ENCODE data around the gene CLDN11. TPM values are rescaled to one million over a fixed set of nuclear protein-coding genes. Genes with fewer than 3 reads are reported as not detected.

CLDN11 gene
- total and polyA plus RNA-seq, 10 of the 15 experiments (the other 5 are each of a cell fraction or from before 2014, with no cell fraction given), result 0.15 TPM; not detected in 9

DNA sequence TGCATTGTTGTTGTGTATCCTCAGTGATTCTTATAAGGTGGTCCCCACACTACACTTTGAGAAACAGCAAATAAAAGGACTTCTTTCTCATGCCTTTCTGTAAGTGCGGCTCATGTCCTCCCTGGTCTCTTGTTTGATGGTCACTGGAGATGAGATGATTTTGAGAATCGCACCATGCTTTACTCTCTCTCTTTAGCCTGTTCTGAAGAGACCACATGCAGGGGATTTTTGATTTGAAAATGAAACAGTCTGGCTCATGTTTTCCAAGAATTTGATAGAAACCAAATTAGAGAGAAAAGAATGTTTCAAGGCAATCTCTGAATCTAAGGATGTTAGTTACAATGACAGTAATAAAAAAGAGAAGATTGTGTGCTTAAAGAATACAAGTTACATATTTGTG, 18.0 kb downstream of the CLDN11 start (continued):
- TF ChIP-seq, protein P1, sequence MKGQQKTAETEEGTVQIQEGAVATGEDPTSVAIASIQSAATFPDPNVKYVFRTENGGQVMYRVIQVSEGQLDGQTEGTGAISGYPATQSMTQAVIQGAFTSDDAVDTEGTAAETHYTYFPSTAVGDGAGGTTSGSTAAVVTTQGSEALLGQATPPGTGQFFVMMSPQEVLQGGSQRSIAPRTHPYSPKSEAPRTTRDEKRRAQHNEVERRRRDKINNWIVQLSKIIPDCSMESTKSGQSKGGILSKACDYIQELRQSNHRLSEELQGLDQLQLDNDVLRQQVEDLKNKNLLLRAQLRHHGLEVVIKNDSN (IDR thresholded peaks at IDR 0.05; ENCODE audit: borderline replicate concordance, extremely low read length, insufficient read depth, low read depth, low read length), result no peak
- TF ChIP-seq NFYB (IDR thresholded peaks at IDR 0.05; ENCODE audit: insufficient read depth, low read depth, low read length) (no peak), SREBF1 (IDR thresholded peaks at IDR 0.05; ENCODE audit: low read length) (no peak)

DNA sequence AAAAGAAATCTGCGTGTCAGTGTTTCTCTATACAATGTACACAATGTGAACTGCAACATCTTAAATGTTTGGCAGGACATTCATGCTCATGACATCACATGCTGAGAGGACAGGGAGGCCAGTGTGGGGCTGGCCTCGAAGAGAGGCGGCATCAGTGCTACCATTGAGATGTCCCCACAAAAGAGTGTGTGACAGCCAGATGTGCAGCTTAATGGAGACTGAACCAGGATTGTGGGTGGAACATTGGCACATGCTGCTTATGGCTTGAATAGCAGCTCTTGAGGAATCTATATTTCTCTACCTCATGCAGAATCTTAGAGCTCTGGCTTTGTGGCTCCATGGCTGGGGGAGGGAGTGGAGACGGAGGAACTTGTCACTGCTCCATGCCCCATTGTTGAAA, 18.5 kb downstream of the CLDN11 start:
- RAD21 ChIA-PET (ENCODE audit: unreplicated experiment), result no interaction called here
- H3K4me3 ChIP-seq, result no peak overlapping the region
- BruUV-seq (replicated peaks), result no TSS peak
- H3K27me3 ChIP-seq (replicated peaks in 1 of 2; ENCODE audit: control insufficient read depth in 2 of 2, insufficient read depth in 2 of 2, low read length in 1 of 2), result peaks cover 0 to 3% of the 10 kb centered on the region in 2 experiments
- H3K4me1 ChIP-seq (ENCODE audit: control insufficient read depth, insufficient read depth, low read length), result no peaks in the 10 kb centered on the region
- in situ Hi-C loops (cut with MboI) (no loop called here), intact Hi-C loops (cut with micrococcal nuclease; ENCODE audit: unreplicated experiment) (no loop called here)
- no peak overlapping the region for H3K9ac ChIP-seq (ENCODE audit: control insufficient read depth, insufficient read depth, low read length)
- H4K20me1 ChIP-seq (ENCODE audit: control insufficient read depth, insufficient read depth), result no peaks in the 10 kb centered on the region
- no peaks in the 10 kb centered on the region for H3K79me2 ChIP-seq (ENCODE audit: control insufficient read depth, insufficient read depth, low read length)
- H3K9me3 ChIP-seq (replicated peaks; ENCODE audit: control insufficient read depth, insufficient read depth, low read length), result no peaks in the 10 kb centered on the region
- H3K27ac ChIP-seq (ENCODE audit: control insufficient read depth, insufficient read depth), result no peak overlapping the region
- no peak for FAIRE-seq
- CTCF ChIA-PET, result no interaction called here
- no peak for DNase-seq (ENCODE audit: low read depth, low spot score)
- ATAC-seq, result no peak
- POLR2A ChIA-PET, result no interaction called here
- no peak overlapping the region for H3K4me2 ChIP-seq (ENCODE audit: control insufficient read depth, insufficient read depth)
- H3K36me3 ChIP-seq (ENCODE audit: control insufficient read depth in 2 of 2, insufficient read depth in 2 of 2, low read length in 1 of 2), result no peaks in the 10 kb centered on the region
- SMC1A ChIA-PET (ENCODE audit: uncharacterized antibody, unreplicated experiment), result no interaction called here
- WGBS (ENCODE audit: insufficient coverage, insufficient replicate concordance, low lambda C conversion rate, missing lambda C conversion rate), result 13% methylated on average over 2 of the region's 4 CpGs
- H2AFZ ChIP-seq (ENCODE audit: control insufficient read depth, low read depth, low read length), result no peak overlapping the region
- TF ChIP-seq ZNF24 (IDR thresholded peaks at IDR 0.05) (no peak), ZNF274 (IDR thresholded peaks at IDR 0.05; ENCODE audit: insufficient read depth, insufficient read length) (no peak), NR2C2 (IDR thresholded peaks at IDR 0.05; ENCODE audit: borderline replicate concordance, control insufficient read depth, insufficient read length, low read depth) (no peak), CHD4 (IDR thresholded peaks at IDR 0.05) (no peak), NR2C1 (IDR thresholded peaks at IDR 0.05) (no peak), RFX5 (IDR thresholded peaks at IDR 0.05; ENCODE audit: low read depth, low read length) (no peak), KDM1A (IDR thresholded peaks at IDR 0.05; ENCODE audit: borderline replicate concordance) (no peak), IRF4 (IDR thresholded peaks at IDR 0.05; ENCODE audit: low read depth, low read length) (no peak), SMAD1 (IDR thresholded peaks at IDR 0.05; ENCODE audit: low read depth, partially characterized antibody) (no peak), RCOR1 (conservative IDR thresholded peaks at IDR 0.05; ENCODE audit: low read depth, low read length) (no peak), HDAC6 (IDR thresholded peaks at IDR 0.05; ENCODE audit: unreplicated experiment) (no peak), EED (IDR thresholded peaks at IDR 0.05; ENCODE audit: low read depth) (no peak), RAD51 (IDR thresholded peaks at IDR 0.05) (no peak), LARP7 (IDR thresholded peaks at IDR 0.05) (no peak), TBL1XR1 (IDR thresholded peaks at IDR 0.05; ENCODE audit: low read depth, low read length) (no peak)
- TF ChIP-seq, protein P2, sequence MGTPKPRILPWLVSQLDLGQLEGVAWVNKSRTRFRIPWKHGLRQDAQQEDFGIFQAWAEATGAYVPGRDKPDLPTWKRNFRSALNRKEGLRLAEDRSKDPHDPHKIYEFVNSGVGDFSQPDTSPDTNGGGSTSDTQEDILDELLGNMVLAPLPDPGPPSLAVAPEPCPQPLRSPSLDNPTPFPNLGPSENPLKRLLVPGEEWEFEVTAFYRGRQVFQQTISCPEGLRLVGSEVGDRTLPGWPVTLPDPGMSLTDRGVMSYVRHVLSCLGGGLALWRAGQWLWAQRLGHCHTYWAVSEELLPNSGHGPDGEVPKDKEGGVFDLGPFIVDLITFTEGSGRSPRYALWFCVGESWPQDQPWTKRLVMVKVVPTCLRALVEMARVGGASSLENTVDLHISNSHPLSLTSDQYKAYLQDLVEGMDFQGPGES (IDR thresholded peaks at IDR 0.05), result no peak
- TF ChIP-seq, protein P3, sequence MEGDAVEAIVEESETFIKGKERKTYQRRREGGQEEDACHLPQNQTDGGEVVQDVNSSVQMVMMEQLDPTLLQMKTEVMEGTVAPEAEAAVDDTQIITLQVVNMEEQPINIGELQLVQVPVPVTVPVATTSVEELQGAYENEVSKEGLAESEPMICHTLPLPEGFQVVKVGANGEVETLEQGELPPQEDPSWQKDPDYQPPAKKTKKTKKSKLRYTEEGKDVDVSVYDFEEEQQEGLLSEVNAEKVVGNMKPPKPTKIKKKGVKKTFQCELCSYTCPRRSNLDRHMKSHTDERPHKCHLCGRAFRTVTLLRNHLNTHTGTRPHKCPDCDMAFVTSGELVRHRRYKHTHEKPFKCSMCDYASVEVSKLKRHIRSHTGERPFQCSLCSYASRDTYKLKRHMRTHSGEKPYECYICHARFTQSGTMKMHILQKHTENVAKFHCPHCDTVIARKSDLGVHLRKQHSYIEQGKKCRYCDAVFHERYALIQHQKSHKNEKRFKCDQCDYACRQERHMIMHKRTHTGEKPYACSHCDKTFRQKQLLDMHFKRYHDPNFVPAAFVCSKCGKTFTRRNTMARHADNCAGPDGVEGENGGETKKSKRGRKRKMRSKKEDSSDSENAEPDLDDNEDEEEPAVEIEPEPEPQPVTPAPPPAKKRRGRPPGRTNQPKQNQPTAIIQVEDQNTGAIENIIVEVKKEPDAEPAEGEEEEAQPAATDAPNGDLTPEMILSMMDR (IDR thresholded peaks at IDR 0.05 in 2 of 3, conservative IDR thresholded peaks at IDR 0.05 in 1 of 3; ENCODE audit: control insufficient read depth in 2 of 3, extremely low read depth in 1 of 3, insufficient read depth in 1 of 3, low read depth in 3 of 3, low read length in 3 of 3), result no peak
- TF ChIP-seq, protein P4, sequence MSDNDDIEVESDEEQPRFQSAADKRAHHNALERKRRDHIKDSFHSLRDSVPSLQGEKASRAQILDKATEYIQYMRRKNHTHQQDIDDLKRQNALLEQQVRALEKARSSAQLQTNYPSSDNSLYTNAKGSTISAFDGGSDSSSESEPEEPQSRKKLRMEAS (IDR thresholded peaks at IDR 0.05; ENCODE audit: low read depth, low read length), result no peak
- TF ChIP-seq, protein P5, sequence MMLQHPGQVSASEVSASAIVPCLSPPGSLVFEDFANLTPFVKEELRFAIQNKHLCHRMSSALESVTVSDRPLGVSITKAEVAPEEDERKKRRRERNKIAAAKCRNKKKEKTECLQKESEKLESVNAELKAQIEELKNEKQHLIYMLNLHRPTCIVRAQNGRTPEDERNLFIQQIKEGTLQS (IDR thresholded peaks at IDR 0.05; ENCODE audit: borderline replicate concordance, extremely low read depth, low read depth, low read length), result no peak
